Bronchial epithelial cell (primary cell): ENCODE results near the gene RPL7A. TPM values are rescaled to one million over a fixed set of nuclear protein-coding genes. Genes with fewer than 3 reads are reported as not detected.
A peak's percentile ranks its signal among the peaks of the same experiment; 100 is the strongest.
"Not testable (repeated sequence)": the region's sequence is repeated elsewhere in the genome, so short reads cannot be mapped to it uniquely, and the experiment has no call there.

Experiments
- DNase-seq: peaks from one replicate; pipeline ENCODE4 v3.0.0-alpha.2; 2010; ENCODE audit warnings: low read depth
- FAIRE-seq: peaks from 2 replicates; lab custom pipeline; 2011; peaks lifted over from hg19 to GRCh38; lab: Jason Lieb, UNC
- H3K27me3 ChIP-seq: 2 replicates; pipeline ENCODE4 v1.5.1; 2011; ENCODE audit warnings: low read length; ENCODE audit not compliant: control insufficient read depth, insufficient read depth
- H3K36me3 ChIP-seq: 2 replicates; pipeline ENCODE4 v1.5.1; 2011; ENCODE audit warnings: low read length; ENCODE audit not compliant: control insufficient read depth, insufficient read depth
- H3K4me3 ChIP-seq: 2 replicates; pipeline ENCODE4 v1.5.1; 2011; ENCODE audit warnings: mild to moderate bottlenecking, low read depth, low read length, control low read depth
- CTCF ChIP-seq: IDR thresholded peaks from 2 replicates; pipeline ENCODE4 v1.5.1; 2011; ENCODE audit warnings: mild to moderate bottlenecking, moderate library complexity, low read length, control low read depth, inconsistent platforms; ENCODE audit not compliant: insufficient read depth, severe bottlenecking
- total RNA-seq: library from RNA; depleted of rRNA; stranded (reverse); fragments of >200 nt; gene quantifications from 2 replicates; pipeline ENCODE4 v1.2.1, GENCODE V29; 2014

The RPL7A gene
- total RNA-seq, 1 donor from 2014 or later: 3,023 TPM

GRCh38 chr9:133386338-133386737 is 38.3 kb downstream of the RPL7A start:
- H3K36me3 ChIP-seq: no peaks in the 10 kb centered on the region
- H3K4me3 ChIP-seq: no peak overlapping the region
- no peak for TF ChIP-seq CTCF
- H3K27me3 ChIP-seq: no peaks in the 10 kb centered on the region
- DNase-seq: no peak
- FAIRE-seq: no peak

GRCh38 chr9:133387680-133388079 is 39.7 kb downstream of the RPL7A start:
- H3K36me3 ChIP-seq: no peaks in the 10 kb centered on the region
- no peak overlapping the region for H3K4me3 ChIP-seq
- no peak for TF ChIP-seq CTCF
- DNase-seq (peak; percentile 79), FAIRE-seq (no peak)
- H3K27me3 ChIP-seq: no peaks in the 10 kb centered on the region

GRCh38 chr9:133389025-133389557 is 41.1 kb downstream of the RPL7A start:
- no peak overlapping the region for H3K4me3 ChIP-seq
- DNase-seq (no peak), FAIRE-seq (no peak)
- no peaks in the 10 kb centered on the region for H3K36me3 ChIP-seq
- no peak for TF ChIP-seq CTCF
- H3K27me3 ChIP-seq: peaks cover 2% of the 10 kb centered on the region

GRCh38 chr9:133389562-133389961 is 41.5 kb downstream of the RPL7A start:
- DNase-seq: no peak
- FAIRE-seq: no peak
- Histone ChIP-seq H3K4me3 (no peak overlapping the region), H3K36me3 (no peaks in the 10 kb centered on the region), H3K27me3 (peaks cover 2% of the 10 kb centered on the region)
- no peak for TF ChIP-seq CTCF

GRCh38 chr9:133390713-133391112 is 42.7 kb downstream of the RPL7A start:
- Histone ChIP-seq H3K27me3 (peaks cover 2% of the 10 kb centered on the region), H3K36me3 (no peaks in the 10 kb centered on the region), H3K4me3 (no peak overlapping the region)
- FAIRE-seq: no peak
- no peak for TF ChIP-seq CTCF
- DNase-seq: no peak

GRCh38 chr9:133391449-133391848 is 43.4 kb downstream of the RPL7A start:
- DNase-seq, FAIRE-seq, H3K4me3 ChIP-seq, H3K27me3 ChIP-seq, H3K36me3 ChIP-seq: not testable (repeated sequence)

- not testable (repeated sequence) for H3K27me3 ChIP-seq, FAIRE-seq, H3K36me3 ChIP-seq, DNase-seq, H3K4me3 ChIP-seq
Observed at GRCh38 chr9:133392308-133392707, 44.3 kb downstream of the RPL7A start.
